Ovary (tissue), 3 donors: ENCODE data around the gene CAMKMT.

ENCODE experiments used
- EP300 ChIP-seq: sonication (generic); formaldehyde crosslinking; IDR thresholded peaks from one replicate; pipeline ENCODE4 v1.6.1; 2017; ENCODE audit warnings: antibody characterized with exemption
- TF ChIP-seq, protein P1 (sequence below), 3 donors: fragments of 450-650 bp in 2 of 3; fragments of 200-600 bp in 1 of 3; IDR thresholded peaks; one replicate each; pipeline versions ENCODE4 v1.5.1 to v1.8.0; 2016 to 2022; ENCODE audit warnings: antibody characterized with exemption in 3 of 3, mild to moderate bottlenecking in 1 of 3
- donor health status: DM: no; HTN: no; CAD: no.

DNA sequence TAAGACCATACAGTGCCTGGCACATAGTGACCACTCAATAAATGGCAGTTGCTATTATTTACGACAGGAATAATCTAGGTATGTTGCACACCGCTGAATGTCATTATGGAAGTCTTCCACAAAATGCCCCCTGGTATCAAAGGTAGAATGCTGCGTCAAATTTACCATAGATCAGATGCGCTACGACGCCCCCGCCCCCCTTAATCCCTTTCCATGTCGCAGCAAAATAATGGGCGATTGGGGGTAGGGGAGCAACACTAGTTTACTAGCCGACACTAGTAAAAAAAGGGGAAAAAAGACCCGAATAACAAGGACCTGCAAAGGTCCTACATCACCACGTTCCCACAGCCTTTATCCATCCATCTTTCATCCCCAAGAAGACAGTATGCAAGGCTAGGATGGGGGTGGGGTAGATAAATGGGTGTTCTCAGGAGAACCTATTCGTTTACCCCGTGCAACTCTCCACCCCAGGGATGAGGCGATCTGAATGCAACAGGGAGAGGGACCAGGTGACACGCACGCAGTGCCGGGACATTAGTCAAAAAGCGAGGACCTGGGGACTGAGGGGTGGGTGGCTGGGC lies 908 bp upstream of the CAMKMT start:
- TF ChIP-seq, protein P1, sequence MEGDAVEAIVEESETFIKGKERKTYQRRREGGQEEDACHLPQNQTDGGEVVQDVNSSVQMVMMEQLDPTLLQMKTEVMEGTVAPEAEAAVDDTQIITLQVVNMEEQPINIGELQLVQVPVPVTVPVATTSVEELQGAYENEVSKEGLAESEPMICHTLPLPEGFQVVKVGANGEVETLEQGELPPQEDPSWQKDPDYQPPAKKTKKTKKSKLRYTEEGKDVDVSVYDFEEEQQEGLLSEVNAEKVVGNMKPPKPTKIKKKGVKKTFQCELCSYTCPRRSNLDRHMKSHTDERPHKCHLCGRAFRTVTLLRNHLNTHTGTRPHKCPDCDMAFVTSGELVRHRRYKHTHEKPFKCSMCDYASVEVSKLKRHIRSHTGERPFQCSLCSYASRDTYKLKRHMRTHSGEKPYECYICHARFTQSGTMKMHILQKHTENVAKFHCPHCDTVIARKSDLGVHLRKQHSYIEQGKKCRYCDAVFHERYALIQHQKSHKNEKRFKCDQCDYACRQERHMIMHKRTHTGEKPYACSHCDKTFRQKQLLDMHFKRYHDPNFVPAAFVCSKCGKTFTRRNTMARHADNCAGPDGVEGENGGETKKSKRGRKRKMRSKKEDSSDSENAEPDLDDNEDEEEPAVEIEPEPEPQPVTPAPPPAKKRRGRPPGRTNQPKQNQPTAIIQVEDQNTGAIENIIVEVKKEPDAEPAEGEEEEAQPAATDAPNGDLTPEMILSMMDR (IDR thresholded peaks at IDR 0.05), result no peak
- no peak for TF ChIP-seq EP300
